HG03460 (cell line): Measurements from ENCODE around the gene GRID1.

Experiments used
- ATAC-seq: cut with Tn5 transposase; IDR thresholded peaks from one replicate; pipeline ENCODE4 v1.9.1; 2021; ENCODE audit not compliant: unreplicated experiment

The GRID1 gene

GRCh38 chr10:85696893-85697292, 669.7 kb downstream of the GRID1 start:
- ATAC-seq, result no peak

- ATAC-seq, result no peak
Observed at GRCh38 chr10:85682621-85683020, 684.0 kb downstream of the GRID1 start.

- ATAC-seq, result no peak
Observed at GRCh38 chr10:85679710-85680109, 686.9 kb downstream of the GRID1 start.

GRCh38 chr10:85679061-85679460, 687.5 kb downstream of the GRID1 start:
- ATAC-seq, result no peak

- no peak for ATAC-seq
Observed at GRCh38 chr10:85674851-85675250, 691.7 kb downstream of the GRID1 start.

- no peak for ATAC-seq
Observed at GRCh38 chr10:85673270-85673669, 693.3 kb downstream of the GRID1 start.

- no peak for ATAC-seq
Observed at GRCh38 chr10:85671530-85671929, 695.1 kb downstream of the GRID1 start.

- no peak for ATAC-seq
Observed at GRCh38 chr10:85668522-85668921, 698.1 kb downstream of the GRID1 start.

GRCh38 chr10:85667638-85668233, 698.9 kb downstream of the GRID1 start:
- ATAC-seq, result no peak

- no peak for ATAC-seq
Observed at GRCh38 chr10:85666987-85667386, 699.6 kb downstream of the GRID1 start.

GRCh38 chr10:85666102-85666501, 700.5 kb downstream of the GRID1 start:
- ATAC-seq, result no peak

GRCh38 chr10:85665681-85666080, 700.9 kb downstream of the GRID1 start:
- no peak for ATAC-seq

GRCh38 chr10:85665078-85665477, 701.5 kb downstream of the GRID1 start:
- ATAC-seq, result no peak

GRCh38 chr10:85661123-85661522, 705.5 kb downstream of the GRID1 start:
- no peak for ATAC-seq

GRCh38 chr10:85659331-85659730, 707.3 kb downstream of the GRID1 start:
- no peak for ATAC-seq

- no peak for ATAC-seq
Observed at GRCh38 chr10:85658518-85658917, 708.1 kb downstream of the GRID1 start.

- ATAC-seq, result no peak
Observed at GRCh38 chr10:85657476-85658113, 709.0 kb downstream of the GRID1 start.

GRCh38 chr10:85655411-85655810, 711.2 kb downstream of the GRID1 start:
- no peak for ATAC-seq

- ATAC-seq, result no peak
Observed at GRCh38 chr10:85651497-85651882, 715.1 kb downstream of the GRID1 start.

GRCh38 chr10:85650791-85651496, 715.7 kb downstream of the GRID1 start:
- ATAC-seq, result no peak

- no peak for ATAC-seq
Observed at GRCh38 chr10:85649461-85649860, 717.1 kb downstream of the GRID1 start.

GRCh38 chr10:85648279-85648754, 718.3 kb downstream of the GRID1 start:
- no peak for ATAC-seq
